ENCODE measurements around the gene ACBD6.

DNA sequence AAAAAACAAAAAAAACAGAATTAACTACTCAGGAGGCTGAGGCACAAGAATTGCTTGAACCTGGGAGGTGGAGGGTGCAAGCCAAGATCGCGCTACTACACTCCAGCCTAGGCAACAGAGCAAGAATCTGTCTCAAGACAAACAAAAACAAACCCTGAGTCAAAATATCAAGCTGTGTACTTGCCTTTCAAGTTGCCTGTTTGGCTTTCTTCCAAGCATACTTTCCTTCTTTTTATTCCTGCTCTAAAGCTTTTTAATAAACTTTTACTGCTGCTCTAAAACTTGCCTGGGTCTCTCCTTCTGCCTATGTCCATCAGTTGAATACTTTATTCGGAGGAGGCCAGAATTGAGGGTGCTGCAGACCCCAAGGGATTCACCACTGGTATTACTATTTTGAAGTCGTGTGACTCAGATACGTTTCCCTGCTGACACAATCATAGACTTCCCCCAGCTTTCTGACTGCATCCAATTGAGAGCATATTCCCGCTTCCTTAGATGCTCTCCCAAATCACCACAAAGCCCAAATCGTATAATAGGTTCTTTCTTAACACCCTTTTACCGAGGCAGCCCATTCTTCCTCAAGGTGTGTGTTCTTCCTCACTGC is 3.5 kb upstream of the ACBD6 start:
- TF ChIP-seq JUND (IDR thresholded peaks at IDR 0.05), result no peak
- TF ChIP-seq, protein P1, sequence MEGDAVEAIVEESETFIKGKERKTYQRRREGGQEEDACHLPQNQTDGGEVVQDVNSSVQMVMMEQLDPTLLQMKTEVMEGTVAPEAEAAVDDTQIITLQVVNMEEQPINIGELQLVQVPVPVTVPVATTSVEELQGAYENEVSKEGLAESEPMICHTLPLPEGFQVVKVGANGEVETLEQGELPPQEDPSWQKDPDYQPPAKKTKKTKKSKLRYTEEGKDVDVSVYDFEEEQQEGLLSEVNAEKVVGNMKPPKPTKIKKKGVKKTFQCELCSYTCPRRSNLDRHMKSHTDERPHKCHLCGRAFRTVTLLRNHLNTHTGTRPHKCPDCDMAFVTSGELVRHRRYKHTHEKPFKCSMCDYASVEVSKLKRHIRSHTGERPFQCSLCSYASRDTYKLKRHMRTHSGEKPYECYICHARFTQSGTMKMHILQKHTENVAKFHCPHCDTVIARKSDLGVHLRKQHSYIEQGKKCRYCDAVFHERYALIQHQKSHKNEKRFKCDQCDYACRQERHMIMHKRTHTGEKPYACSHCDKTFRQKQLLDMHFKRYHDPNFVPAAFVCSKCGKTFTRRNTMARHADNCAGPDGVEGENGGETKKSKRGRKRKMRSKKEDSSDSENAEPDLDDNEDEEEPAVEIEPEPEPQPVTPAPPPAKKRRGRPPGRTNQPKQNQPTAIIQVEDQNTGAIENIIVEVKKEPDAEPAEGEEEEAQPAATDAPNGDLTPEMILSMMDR (IDR thresholded peaks at IDR 0.05; ENCODE audit: low read depth, low read length, missing input control), result no peak
- TF ChIP-seq, protein P2, sequence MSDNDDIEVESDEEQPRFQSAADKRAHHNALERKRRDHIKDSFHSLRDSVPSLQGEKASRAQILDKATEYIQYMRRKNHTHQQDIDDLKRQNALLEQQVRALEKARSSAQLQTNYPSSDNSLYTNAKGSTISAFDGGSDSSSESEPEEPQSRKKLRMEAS (IDR thresholded peaks at IDR 0.05), result no peak
- TF ChIP-seq, protein P3, sequence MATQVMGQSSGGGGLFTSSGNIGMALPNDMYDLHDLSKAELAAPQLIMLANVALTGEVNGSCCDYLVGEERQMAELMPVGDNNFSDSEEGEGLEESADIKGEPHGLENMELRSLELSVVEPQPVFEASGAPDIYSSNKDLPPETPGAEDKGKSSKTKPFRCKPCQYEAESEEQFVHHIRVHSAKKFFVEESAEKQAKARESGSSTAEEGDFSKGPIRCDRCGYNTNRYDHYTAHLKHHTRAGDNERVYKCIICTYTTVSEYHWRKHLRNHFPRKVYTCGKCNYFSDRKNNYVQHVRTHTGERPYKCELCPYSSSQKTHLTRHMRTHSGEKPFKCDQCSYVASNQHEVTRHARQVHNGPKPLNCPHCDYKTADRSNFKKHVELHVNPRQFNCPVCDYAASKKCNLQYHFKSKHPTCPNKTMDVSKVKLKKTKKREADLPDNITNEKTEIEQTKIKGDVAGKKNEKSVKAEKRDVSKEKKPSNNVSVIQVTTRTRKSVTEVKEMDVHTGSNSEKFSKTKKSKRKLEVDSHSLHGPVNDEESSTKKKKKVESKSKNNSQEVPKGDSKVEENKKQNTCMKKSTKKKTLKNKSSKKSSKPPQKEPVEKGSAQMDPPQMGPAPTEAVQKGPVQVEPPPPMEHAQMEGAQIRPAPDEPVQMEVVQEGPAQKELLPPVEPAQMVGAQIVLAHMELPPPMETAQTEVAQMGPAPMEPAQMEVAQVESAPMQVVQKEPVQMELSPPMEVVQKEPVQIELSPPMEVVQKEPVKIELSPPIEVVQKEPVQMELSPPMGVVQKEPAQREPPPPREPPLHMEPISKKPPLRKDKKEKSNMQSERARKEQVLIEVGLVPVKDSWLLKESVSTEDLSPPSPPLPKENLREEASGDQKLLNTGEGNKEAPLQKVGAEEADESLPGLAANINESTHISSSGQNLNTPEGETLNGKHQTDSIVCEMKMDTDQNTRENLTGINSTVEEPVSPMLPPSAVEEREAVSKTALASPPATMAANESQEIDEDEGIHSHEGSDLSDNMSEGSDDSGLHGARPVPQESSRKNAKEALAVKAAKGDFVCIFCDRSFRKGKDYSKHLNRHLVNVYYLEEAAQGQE (IDR thresholded peaks at IDR 0.05), result no peak

Data from liver (tissue), 3 donors.